Right cardiac atrium (tissue), 5 donors: ENCODE measurements around the gene NHSL2. TPM values are rescaled to one million over a fixed set of nuclear protein-coding genes. Genes with fewer than 3 reads are reported as not detected.
A peak's percentile ranks its signal among the peaks of the same experiment; 100 is the strongest.
"Not testable (repeated sequence)": the region's sequence is repeated elsewhere in the genome, so short reads cannot be mapped to it uniquely, and the experiment has no call there.

Experiments
- ATAC-seq, 2 donors: fragments of 200-7000 bp; cut with Tn5 transposase; one replicate each; pipeline versions ENCODE4 v1.8.0 to v1.9.1; 2020; ENCODE audit warnings: moderate library complexity in 2 of 2, mild to moderate bottlenecking in 1 of 2
- DNase-seq, 3 donors: peaks; one replicate each; pipeline ENCODE4 v3.0.0-alpha.2; 2020
- H3K27ac ChIP-seq: one replicate; pipeline ENCODE4 v1.5.1; 2013; ENCODE audit warnings: mild to moderate bottlenecking, low read length, control low read depth, moderate library complexity
- H3K27me3 ChIP-seq: one replicate; pipeline ENCODE4 v1.6.1; 2013; ENCODE audit not compliant: control insufficient read depth, insufficient read depth
- H3K4me1 ChIP-seq: one replicate; pipeline ENCODE4 v1.6.1; 2013; ENCODE audit warnings: low read length; ENCODE audit not compliant: control insufficient read depth, insufficient read depth
- H3K4me3 ChIP-seq: one replicate; pipeline ENCODE4 v1.5.1; 2013; ENCODE audit warnings: low read length, control low read depth
- H3K9me3 ChIP-seq: one replicate; pipeline ENCODE4 v1.6.1; 2013; ENCODE audit warnings: low read length; ENCODE audit not compliant: control insufficient read depth
- WGBS: extraction: QIAGEN DNeasy Blood & Tissue Kit; methylation state at CpG from one replicate; pipeline ENCODE4 v1.1.7; 2013; 5-methylcytosine and 5-hydroxymethylcytosine counted together
- intact Hi-C, 4 donors: fragments of 100-400 bp; cut with DNase I; formaldehyde crosslinking; loops; one replicate each; pipeline versions ENCODE4 v1.11.0 to v1.14.0; 2022 to 2023
- polyA plus RNA-seq: library from polyadenylated mRNA; stranded (reverse); fragments of 200-250 nt; gene quantifications from one replicate; pipeline ENCODE4 v1.2.3, GENCODE V29; 2013
- total RNA-seq, 4 donors: library from RNA; stranded (reverse); fragmentation: NEBNext Ultra II Directional; extraction: Animal tissue kit (Norgen Biotek cat#: 25700); gene quantifications; one replicate each; pipeline ENCODE4 v1.2.1, GENCODE V29; 2021
- donor health status: healthy with polysubstance abuse.
- donor health status: DM: no; HTN: yes; CAD: no.
- donor health status: DM: no; HTN: no; CAD: no.
- donor health status: DM: no; HTN: yes; CAD: no; lungs with severe emphysema.
- donor health status: DM: yes; HTN: yes; CAD: no.

Gene NHSL2
- total and polyA plus RNA-seq, 5 donors = 2.4 to 9.2 (median 6.6) TPM

DNA sequence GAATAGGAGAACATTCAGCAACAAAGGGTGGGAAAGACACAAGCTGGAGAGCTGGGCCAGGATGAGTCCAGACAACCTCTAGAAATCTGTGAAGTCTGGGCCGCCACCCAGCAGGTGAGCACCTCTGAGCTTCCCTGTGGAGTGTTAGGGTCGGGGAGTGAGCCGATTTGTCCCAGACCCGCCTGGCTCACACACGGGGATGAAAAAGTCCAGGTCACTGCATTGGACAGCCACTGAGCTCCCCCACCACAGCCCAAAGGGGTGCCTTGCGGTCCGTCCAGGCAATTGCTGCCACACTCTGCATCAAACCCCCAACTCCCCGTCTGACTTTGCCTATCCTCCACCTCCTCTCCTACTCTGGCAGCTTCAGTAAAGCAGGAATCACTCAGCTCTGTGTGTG is 38.7 kb downstream of the NHSL2 start:
- H3K4me3 ChIP-seq = no peak overlapping the region
- no peak overlapping the region for H3K27ac ChIP-seq
- no peaks in the 10 kb centered on the region for H3K27me3 ChIP-seq
- intact Hi-C loops = no loop called here
- DNase-seq = no peak
- ATAC-seq = no peak
- H3K9me3 ChIP-seq = no peaks in the 10 kb centered on the region
- 82% methylated on average over 8 of the region's 8 CpGs for WGBS
- H3K4me1 ChIP-seq = peaks cover 6% of the 10 kb centered on the region

DNA sequence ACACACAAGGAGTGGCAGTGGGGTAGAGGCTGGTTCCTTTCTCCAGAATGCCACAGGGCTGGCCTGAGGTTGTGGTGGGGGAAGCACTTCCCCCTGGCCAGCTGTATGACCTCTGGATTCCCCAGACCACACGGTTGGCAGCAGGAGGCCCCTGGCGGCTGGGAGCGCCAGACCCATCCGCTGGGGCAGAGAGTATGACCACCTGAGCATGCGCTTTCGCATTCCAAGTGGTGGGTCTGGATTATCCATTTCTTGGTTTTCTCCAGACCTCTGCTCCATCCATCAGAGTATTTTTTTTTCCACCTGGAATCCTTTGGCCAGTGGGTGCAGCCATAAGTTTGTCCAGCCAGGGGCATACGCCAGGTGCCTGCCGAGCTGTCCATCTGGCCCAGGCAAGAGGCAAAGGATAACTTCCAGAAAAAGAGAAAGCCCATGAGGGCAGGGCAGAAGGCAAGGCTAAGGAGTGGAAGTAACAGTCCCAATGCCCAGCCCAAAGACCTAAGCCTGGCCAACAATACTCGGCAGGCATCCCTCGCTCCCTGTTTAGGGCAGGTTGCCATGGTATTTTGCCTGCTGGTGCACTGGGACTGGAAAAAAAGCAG is 39.3 kb downstream of the NHSL2 start:
- WGBS = 79% methylated on average over 10 of the region's 10 CpGs
- no peak overlapping the region for H3K27ac ChIP-seq
- no peak for DNase-seq
- no peaks in the 10 kb centered on the region for H3K27me3 ChIP-seq
- H3K4me1 ChIP-seq = peaks cover 6% of the 10 kb centered on the region
- intact Hi-C loops = no loop called here
- H3K4me3 ChIP-seq = no peak overlapping the region
- no peaks in the 10 kb centered on the region for H3K9me3 ChIP-seq
- no peak for ATAC-seq

DNA sequence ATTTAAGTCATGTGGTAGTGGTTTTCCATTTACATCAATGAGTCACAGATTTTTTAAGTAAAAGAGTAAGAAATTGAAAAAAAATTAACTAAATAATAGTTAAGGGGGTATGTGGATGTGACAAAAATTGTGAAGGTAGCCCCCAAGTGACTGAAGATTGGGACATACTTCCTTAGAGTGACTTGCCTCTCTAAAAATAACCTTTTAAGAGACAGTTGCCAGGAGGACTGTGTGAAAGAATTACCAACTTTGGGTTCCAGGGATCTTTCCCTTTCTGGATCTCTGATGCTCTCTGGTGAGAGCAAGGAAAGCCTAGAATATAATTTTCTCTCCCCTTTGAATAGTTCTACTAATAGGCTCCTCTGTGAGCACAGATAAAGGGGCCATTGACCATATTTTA is 42.7 kb downstream of the NHSL2 start:
- ATAC-seq (no peak), DNase-seq (no peak)
- Histone ChIP-seq H3K9me3 (no peaks in the 10 kb centered on the region), H3K27me3 (no peaks in the 10 kb centered on the region), H3K4me1 (peaks cover 6% of the 10 kb centered on the region), H3K27ac (no peak overlapping the region), H3K4me3 (no peak overlapping the region)
- intact Hi-C loops = no loop called here

DNA sequence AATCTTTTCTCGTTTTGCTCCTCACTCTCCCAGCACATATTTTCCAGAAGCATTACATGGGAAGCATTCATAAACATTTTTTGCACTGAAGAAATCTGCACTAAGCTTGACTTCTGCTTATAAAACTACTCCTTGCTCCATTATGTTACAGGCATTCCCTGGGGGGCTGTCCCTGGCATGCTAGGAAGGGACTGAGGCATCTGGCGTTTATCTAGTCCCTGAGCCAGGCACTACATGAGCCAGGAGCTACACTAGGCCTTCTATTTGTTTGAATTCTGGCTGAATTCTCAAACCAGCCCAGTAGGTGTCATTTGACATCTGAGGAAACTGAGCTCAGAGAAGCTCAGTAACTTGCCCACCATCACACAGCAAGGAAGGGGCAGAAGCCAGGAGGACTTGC is 43.3 kb downstream of the NHSL2 start:
- ATAC-seq = peak in 1 of 2 donors; percentile 14
- H3K9me3 ChIP-seq = no peaks in the 10 kb centered on the region
- H3K27ac ChIP-seq = no peak overlapping the region
- peaks cover 6% of the 10 kb centered on the region for H3K4me1 ChIP-seq
- H3K4me3 ChIP-seq = no peak overlapping the region
- 43% methylated on average over 2 of the region's 2 CpGs for WGBS
- no peaks in the 10 kb centered on the region for H3K27me3 ChIP-seq
- peak in 1 of 3 donors; percentile 49 for DNase-seq
- intact Hi-C loops = no loop called here

DNA sequence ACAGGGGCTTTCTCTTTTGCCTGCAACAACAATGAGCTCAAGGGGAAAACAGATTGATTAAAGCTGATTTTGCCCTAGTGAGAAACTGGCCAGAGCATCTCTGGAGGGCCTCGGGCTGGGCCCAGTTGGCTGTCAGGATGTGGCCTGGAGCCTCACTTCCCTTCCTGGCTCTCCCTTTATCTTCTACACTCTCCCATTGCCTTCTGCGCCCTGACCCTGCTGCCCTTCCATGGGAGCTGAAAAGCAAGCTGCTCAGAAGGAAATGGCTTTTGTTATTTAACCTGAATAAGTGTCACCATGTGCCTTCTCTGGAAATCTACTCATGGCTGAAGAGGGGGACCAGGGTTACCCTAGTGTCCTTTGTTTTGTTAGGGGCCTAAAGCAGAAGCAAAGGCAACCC is 43.8 kb downstream of the NHSL2 start:
- H3K4me3 ChIP-seq = no peak overlapping the region
- intact Hi-C loops = no loop called here
- ATAC-seq (peak; percentile 84 to 86), DNase-seq (peak; percentile 23 to 66 (median 66))
- H3K9me3 ChIP-seq = no peaks in the 10 kb centered on the region
- WGBS = 39% methylated on average over 2 of the region's 2 CpGs
- H3K27ac ChIP-seq = no peak overlapping the region
- H3K4me1 ChIP-seq = peaks cover 6% of the 10 kb centered on the region
- H3K27me3 ChIP-seq = no peaks in the 10 kb centered on the region

DNA sequence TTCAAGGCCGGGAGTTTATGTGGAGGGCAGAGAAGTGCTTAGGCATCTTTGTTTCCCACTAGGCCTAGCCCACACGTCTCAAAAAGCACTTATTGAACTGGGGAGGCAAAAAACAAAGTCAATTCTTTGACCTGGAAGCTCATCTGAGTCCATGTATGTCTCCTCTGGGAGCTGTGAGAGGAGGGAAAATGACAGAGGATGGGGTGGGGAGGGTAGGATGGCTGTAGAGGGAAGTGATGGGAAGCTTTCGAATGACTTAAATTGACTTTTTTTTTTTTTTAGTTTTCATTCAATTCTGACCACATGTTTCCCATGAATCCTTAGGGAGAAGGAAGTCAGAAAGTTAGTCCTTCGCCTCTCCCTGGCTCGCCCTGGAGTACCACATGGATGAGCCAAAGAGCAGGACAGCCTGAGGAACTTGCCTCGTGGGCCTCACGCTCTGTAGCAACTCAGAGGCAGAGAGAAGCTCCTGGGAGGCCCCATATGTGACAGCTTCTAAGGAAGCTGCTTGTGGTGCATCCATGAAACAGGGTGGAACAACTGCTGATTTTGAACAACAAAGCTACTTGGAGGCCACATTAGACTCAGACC is 45.0 kb downstream of the NHSL2 start:
- Histone ChIP-seq H3K9me3 (no peaks in the 10 kb centered on the region), H3K4me3 (no peak overlapping the region), H3K27me3 (no peaks in the 10 kb centered on the region), H3K27ac (no peak overlapping the region), H3K4me1 (peaks cover 4% of the 10 kb centered on the region)
- DNase-seq = no peak
- 62% methylated on average over 7 of the region's 7 CpGs for WGBS
- intact Hi-C loops = no loop called here
- ATAC-seq = no peak

DNA sequence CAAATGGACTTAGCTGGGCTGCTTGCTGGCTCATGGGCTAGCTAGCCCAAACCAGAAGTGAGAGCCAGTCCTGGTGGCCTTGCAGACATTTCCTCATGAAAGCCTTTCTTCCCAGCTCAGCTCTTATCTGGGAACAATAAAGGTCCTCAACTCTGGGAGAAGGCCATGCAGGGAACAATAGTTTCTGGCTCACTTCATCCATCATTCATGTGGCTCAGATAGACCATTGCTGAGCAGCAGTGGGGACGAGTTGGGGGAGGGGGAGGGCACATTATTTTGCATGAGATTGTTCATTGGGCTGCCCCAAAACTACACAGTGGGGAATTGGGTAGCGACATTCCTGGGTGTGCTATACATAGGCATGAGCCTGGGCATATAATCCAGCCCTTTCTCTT is 47.6 kb downstream of the NHSL2 start:
- ATAC-seq (peak in 1 of 2 donors; percentile 66), DNase-seq (no peak)
- no peaks in the 10 kb centered on the region for H3K9me3 ChIP-seq
- no peaks in the 10 kb centered on the region for H3K27me3 ChIP-seq
- peaks cover 3% of the 10 kb centered on the region for H3K4me1 ChIP-seq
- no peak overlapping the region for H3K4me3 ChIP-seq
- 51% methylated on average over 2 of the region's 2 CpGs for WGBS
- no peak overlapping the region for H3K27ac ChIP-seq
- intact Hi-C loops = no loop called here

DNA sequence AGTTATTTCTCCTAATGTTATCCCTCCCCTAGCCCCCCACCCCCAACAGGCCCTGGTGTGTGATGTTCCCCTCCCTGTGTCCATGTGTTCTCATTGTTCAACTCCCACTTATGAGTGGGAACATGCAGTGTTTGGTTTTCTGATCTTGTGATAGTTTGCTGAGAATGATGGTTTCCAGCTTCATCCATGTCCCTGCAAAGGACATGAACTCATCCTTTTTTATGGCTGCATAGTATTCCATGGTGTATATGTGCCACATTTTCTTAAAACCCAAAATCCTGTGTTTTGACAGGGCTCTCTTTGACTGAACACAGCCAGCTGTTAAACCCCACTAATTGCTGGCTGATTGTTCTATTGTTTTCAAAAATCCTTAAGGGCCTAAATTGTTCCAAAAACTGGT is 53.5 kb downstream of the NHSL2 start:
- ATAC-seq, intact Hi-C loops, H3K4me3 ChIP-seq: not testable (repeated sequence)

DNA sequence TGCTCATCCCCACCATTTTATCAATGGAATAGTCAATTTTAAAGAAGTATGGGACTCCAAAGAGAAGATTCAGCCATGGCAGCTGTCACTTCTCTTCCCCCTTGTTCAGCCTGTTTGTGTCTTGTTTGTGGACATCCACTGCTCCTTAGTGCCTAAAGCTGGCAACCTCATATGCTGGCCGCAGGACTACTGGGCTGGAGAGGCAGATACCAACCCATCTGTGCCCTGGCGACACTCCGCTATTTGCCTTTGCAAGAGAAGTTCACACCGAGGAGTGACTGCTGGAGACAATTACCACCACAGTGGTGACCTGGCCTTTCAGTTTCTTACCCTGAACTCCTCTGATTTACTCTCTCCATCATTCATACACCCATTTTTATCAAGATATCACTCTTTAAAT is 64.3 kb downstream of the NHSL2 start:
- Histone ChIP-seq H3K27ac (no peak overlapping the region), H3K4me3 (no peak overlapping the region), H3K4me1 (no peaks in the 10 kb centered on the region), H3K9me3 (no peaks in the 10 kb centered on the region), H3K27me3 (no peaks in the 10 kb centered on the region)
- intact Hi-C loops = no loop called here
- 88% methylated on average over 4 of the region's 4 CpGs for WGBS
- DNase-seq = no peak
- ATAC-seq = no peak

More for the DNA sequence above, 53.5 kb downstream of the NHSL2 start:
- not testable (repeated sequence) for H3K27me3 ChIP-seq, H3K9me3 ChIP-seq, H3K27ac ChIP-seq, H3K4me1 ChIP-seq, DNase-seq

DNA sequence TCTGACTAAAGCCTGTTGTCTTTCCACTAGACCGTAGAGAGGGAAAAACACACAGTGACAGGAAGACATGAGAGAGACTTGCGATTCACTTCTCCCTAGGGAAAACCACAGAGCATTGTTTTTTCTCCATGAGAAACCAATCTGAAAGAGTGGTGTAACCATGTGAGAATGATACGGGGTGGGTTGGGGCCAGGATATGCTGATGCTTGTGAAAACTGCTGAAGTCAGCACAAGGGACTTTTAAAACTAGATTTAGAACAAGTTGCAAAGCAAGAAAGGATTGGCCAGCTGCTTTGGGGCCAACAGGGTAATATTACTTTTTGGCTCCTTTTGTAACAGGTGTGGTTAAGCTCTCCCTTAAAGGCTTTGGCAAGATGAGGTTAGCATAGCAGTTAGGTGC is 66.1 kb downstream of the NHSL2 start:
- H3K4me3 ChIP-seq = no peak overlapping the region
- no peaks in the 10 kb centered on the region for H3K27me3 ChIP-seq
- 24% methylated on average over 3 of the region's 3 CpGs for WGBS
- DNase-seq (no peak), ATAC-seq (peak in 1 of 2 donors; percentile 65)
- H3K27ac ChIP-seq = no peak overlapping the region
- no peaks in the 10 kb centered on the region for H3K4me1 ChIP-seq
- intact Hi-C loops = no loop called here
- H3K9me3 ChIP-seq = no peaks in the 10 kb centered on the region

DNA sequence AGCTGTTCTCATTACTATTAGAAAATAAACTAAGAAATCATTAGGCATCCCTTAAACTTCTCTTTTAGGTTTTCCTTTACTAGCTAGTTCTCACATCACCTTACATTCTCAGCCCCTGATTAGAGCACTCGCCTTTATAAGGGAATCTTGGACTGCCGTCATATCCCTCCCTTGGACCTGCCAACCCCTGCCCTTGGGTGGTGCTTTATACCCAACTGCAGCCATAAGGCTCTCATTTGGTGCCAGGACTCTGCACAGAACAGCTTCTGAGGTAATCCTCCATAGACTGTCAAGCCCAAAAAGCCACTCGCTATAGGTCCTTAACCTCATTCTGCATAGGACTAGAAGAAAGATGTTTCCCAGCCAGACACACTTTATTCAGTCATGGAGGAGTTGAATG is 67.5 kb downstream of the NHSL2 start:
- ATAC-seq = peak in 1 of 2 donors; percentile 62
- no peaks in the 10 kb centered on the region for H3K4me1 ChIP-seq
- no peaks in the 10 kb centered on the region for H3K27me3 ChIP-seq
- no peaks in the 10 kb centered on the region for H3K9me3 ChIP-seq
- intact Hi-C loops = no loop called here
- no peak overlapping the region for H3K27ac ChIP-seq
- DNase-seq = no peak
- no peak overlapping the region for H3K4me3 ChIP-seq
- 66% methylated on average over 3 of the region's 3 CpGs for WGBS
